HFFc6 (cell line): ENCODE results near the gene ARHGAP40. TPM values are rescaled to one million over a fixed set of nuclear protein-coding genes. Genes with fewer than 3 reads are reported as not detected.

ENCODE experiments used
- DNase-seq: peaks from one replicate; pipeline ENCODE4 v3.0.0-alpha.2; 2018
- H3K27ac Mint-ChIP-seq: 2 replicates; pipeline ENCODE4 v1.8.0; 2020; ENCODE audit warnings: mild to moderate bottlenecking, mixed read lengths
- H3K27me3 Mint-ChIP-seq: 2 replicates; pipeline ENCODE4 v1.8.0; 2021; ENCODE audit warnings: mild to moderate bottlenecking, moderate library complexity, mixed read lengths; ENCODE audit not compliant: insufficient read depth
- H3K36me3 Mint-ChIP-seq: 2 replicates; pipeline ENCODE4 v1.8.0; 2021; ENCODE audit warnings: low read depth, mixed read lengths
- H3K4me1 Mint-ChIP-seq: 2 replicates; pipeline ENCODE4 v1.8.0; 2020; ENCODE audit warnings: low read depth, mixed read lengths
- H3K4me3 Mint-ChIP-seq: 2 replicates; pipeline ENCODE4 v1.8.0; 2020; ENCODE audit warnings: mild to moderate bottlenecking, moderate library complexity, mixed read lengths
- H3K9me3 Mint-ChIP-seq: 2 replicates; pipeline ENCODE4 v1.8.0; 2020; ENCODE audit warnings: mild to moderate bottlenecking, mixed read lengths
- CTCF ChIP-seq: fragments of 200-600 bp; sonication (generic); IDR thresholded peaks from 2 replicates; pipeline ENCODE4 v1.5.0; 2021; ENCODE audit warnings: antibody characterized with exemption, mild to moderate bottlenecking
- total RNA-seq, 6 experiments: library from RNA; stranded (reverse); fragmentation: NEBNext Ultra II Directional; extraction: Animal tissue kit (Norgen Biotek cat#: 25700); gene quantifications; 2 replicates in 1 of 6; 3 replicates in 5 of 6; pipeline ENCODE4 v1.2.3, GENCODE V29; 2021

ARHGAP40 gene
- total RNA-seq, 6 experiments from 2014 or later: 0.09 to 0.75 (median 0.48) TPM; not detected in 1

- Mint-ChIP-seq H3K4me3 (no peak overlapping the region), H3K4me1 (no peaks in the 10 kb centered on the region)
Observed at GRCh38 chr20:38658879-38659596, 57.4 kb downstream of the ARHGAP40 start.

GRCh38 chr20:38659597-38659880 lies 57.9 kb downstream of the ARHGAP40 start:
- DNase-seq: no peak
- no peaks in the 10 kb centered on the region for H3K36me3 Mint-ChIP-seq
- no peak overlapping the region for H3K4me3 Mint-ChIP-seq
- no peak for TF ChIP-seq CTCF
- H3K9me3 Mint-ChIP-seq: no peaks in the 10 kb centered on the region
- no peaks in the 10 kb centered on the region for H3K4me1 Mint-ChIP-seq
- peaks cover 27% of the 10 kb centered on the region for H3K27me3 Mint-ChIP-seq
- no peak overlapping the region for H3K27ac Mint-ChIP-seq

More at GRCh38 chr20:38658879-38659596, 57.4 kb downstream of the ARHGAP40 start:
- peak; percentile 75 for TF ChIP-seq CTCF
- no peak for DNase-seq
- H3K27ac Mint-ChIP-seq: no peak overlapping the region
- H3K9me3 Mint-ChIP-seq: no peaks in the 10 kb centered on the region
- H3K36me3 Mint-ChIP-seq: no peaks in the 10 kb centered on the region
- H3K27me3 Mint-ChIP-seq: peaks cover 27% of the 10 kb centered on the region

- DNase-seq: no peak
- H3K4me1 Mint-ChIP-seq: no peaks in the 10 kb centered on the region
- no peak overlapping the region for H3K4me3 Mint-ChIP-seq
- H3K27me3 Mint-ChIP-seq: peaks cover 33% of the 10 kb centered on the region
- TF ChIP-seq CTCF: no peak
- H3K36me3 Mint-ChIP-seq: no peaks in the 10 kb centered on the region
- no peaks in the 10 kb centered on the region for H3K9me3 Mint-ChIP-seq
- no peak overlapping the region for H3K27ac Mint-ChIP-seq
Observed at GRCh38 chr20:38660429-38660828, 58.8 kb downstream of the ARHGAP40 start.

- Mint-ChIP-seq H3K4me1 (no peaks in the 10 kb centered on the region), H3K36me3 (no peaks in the 10 kb centered on the region), H3K27me3 (peaks cover 45% of the 10 kb centered on the region), H3K9me3 (no peaks in the 10 kb centered on the region), H3K27ac (no peak overlapping the region), H3K4me3 (no peak overlapping the region)
- no peak for DNase-seq
- no peak for TF ChIP-seq CTCF
Observed at GRCh38 chr20:38663660-38664059, 62.1 kb downstream of the ARHGAP40 start.

GRCh38 chr20:38664284-38664683 lies 62.7 kb downstream of the ARHGAP40 start:
- H3K4me3 Mint-ChIP-seq: no peak overlapping the region
- H3K27ac Mint-ChIP-seq: no peak overlapping the region

More at GRCh38 chr20:38664284-38664683, 62.7 kb downstream of the ARHGAP40 start:
- no peaks in the 10 kb centered on the region for H3K4me1 Mint-ChIP-seq
- H3K9me3 Mint-ChIP-seq: no peaks in the 10 kb centered on the region
- TF ChIP-seq CTCF: no peak
- DNase-seq: no peak
- H3K27me3 Mint-ChIP-seq: peaks cover 48% of the 10 kb centered on the region
- no peaks in the 10 kb centered on the region for H3K36me3 Mint-ChIP-seq
